Activated T-helper 1 cell treated with anti-CD3 and anti-CD28 coated beads, Interleukin-12 subunit alpha, Interleukin-12 subunit beta, Interleukin-2, Interleukin-4 antibody, amounts not matched to agents 30 ng/mL and 10 ng/mL and 1 ng/mL, durations not matched to agents 14 hours and 24 hours and 36 hours (primary cell): Measurements from ENCODE around the gene MYH10. TPM values are rescaled to one million over a fixed set of nuclear protein-coding genes. Genes with fewer than 3 reads are reported as not detected.

Experiments
- DNase-seq: peaks from one replicate; pipeline ENCODE4 v3.0.0; 2021; ENCODE audit warnings: low spot score
- H3K27ac Mint-ChIP-seq: one replicate; pipeline ENCODE4 v1.8.0; 2021; ENCODE audit warnings: mild to moderate bottlenecking, mixed read lengths
- H3K27me3 Mint-ChIP-seq: one replicate; pipeline ENCODE4 v1.8.0; 2022; ENCODE audit warnings: mild to moderate bottlenecking, moderate library complexity, mixed read lengths; ENCODE audit not compliant: insufficient read depth
- H3K36me3 Mint-ChIP-seq: one replicate; pipeline ENCODE4 v1.8.0; 2021; ENCODE audit warnings: low read depth, mixed read lengths
- H3K4me1 Mint-ChIP-seq: one replicate; pipeline ENCODE4 v1.8.0; 2021; ENCODE audit warnings: low read depth, mixed read lengths
- H3K4me3 Mint-ChIP-seq: one replicate; pipeline ENCODE4 v1.8.0; 2021; ENCODE audit warnings: mild to moderate bottlenecking, moderate library complexity, mixed read lengths
- H3K9me3 Mint-ChIP-seq: one replicate; pipeline ENCODE4 v1.8.0; 2021; ENCODE audit warnings: mixed read lengths
- intact Hi-C: fragments of 100-400 bp; cut with micrococcal nuclease; formaldehyde crosslinking; loops from one replicate; pipeline ENCODE4 v1.15.1; 2024
- total RNA-seq: library from RNA; stranded (reverse); gene quantifications from 2 replicates; pipeline ENCODE4 v1.2.3, GENCODE V29; 2022

The MYH10 gene
- total RNA-seq, 1 donor from 2014 or later, result 15.3 TPM

GRCh38 chr17:8479431-8479947, 151.0 kb downstream of the MYH10 start:
- Mint-ChIP-seq H3K4me3 (no peak overlapping the region), H3K27ac (no peak overlapping the region), H3K27me3 (no peaks in the 10 kb centered on the region), H3K9me3 (peaks cover 10% of the 10 kb centered on the region), H3K4me1 (no peaks in the 10 kb centered on the region), H3K36me3 (peaks cover 36% of the 10 kb centered on the region)
- DNase-seq, result no peak
- intact Hi-C loops, result no loop called here

DNA sequence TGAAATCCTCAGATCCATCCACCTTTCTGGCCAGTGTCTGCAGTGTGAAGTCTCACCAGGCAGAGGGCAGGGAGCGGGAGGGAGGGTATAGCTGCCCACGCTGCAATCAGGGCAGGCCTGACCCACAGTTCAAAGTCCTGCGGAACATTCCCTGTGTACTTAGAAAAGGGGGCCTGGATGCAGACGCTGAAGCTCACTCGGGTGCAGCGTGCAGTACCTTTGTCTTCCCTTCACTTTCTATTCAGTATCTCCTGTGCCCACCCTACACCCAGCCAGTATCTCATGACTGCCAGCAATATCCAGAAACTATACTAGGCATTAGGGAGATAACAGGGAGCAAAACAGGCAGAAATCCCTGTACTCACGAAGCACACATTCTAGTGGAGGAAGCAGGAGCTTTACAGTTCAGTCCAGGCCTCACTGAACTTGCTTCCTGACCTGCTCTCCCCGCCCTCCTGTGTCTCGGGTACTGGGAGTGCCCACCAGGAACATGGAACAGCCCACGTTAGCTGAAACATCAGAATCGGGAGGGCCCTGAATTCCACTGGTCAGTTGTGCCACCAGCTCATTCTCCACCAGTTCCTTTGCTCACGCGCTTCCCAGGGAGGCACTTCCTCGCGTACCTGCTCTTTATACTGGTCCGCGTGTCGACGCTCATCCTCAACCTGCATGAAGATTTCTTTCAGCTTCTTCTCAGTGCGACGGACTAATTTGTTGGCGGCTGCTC, 152.6 kb downstream of the MYH10 start:
- no peaks in the 10 kb centered on the region for H3K4me1 Mint-ChIP-seq
- peaks cover 2% of the 10 kb centered on the region for H3K9me3 Mint-ChIP-seq
- H3K27me3 Mint-ChIP-seq, result no peaks in the 10 kb centered on the region
- no peak overlapping the region for H3K27ac Mint-ChIP-seq
- H3K4me3 Mint-ChIP-seq, result no peak overlapping the region
- intact Hi-C loops, result no loop called here
- DNase-seq, result no peak
- H3K36me3 Mint-ChIP-seq, result peaks cover 36% of the 10 kb centered on the region

DNA sequence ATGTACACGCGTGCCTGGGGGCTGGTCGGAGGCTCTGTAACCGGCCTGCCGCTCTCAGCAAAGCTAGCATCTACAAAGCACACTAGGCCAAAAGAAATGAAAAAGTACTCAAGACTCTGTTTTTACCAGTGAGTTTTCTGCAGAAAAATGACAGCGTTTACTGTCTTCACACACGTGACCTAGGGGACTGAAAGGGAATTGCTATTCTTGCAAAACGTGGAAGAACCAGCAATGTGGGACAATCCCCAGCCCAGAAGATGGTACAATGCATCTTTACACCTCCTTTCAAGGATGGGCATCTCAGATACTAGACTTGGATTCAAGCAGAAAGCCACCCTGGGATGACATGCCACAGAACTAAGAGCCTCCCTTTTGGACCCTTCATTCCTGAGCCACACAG, 153.4 kb downstream of the MYH10 start:
- Mint-ChIP-seq H3K4me3 (no peak overlapping the region), H3K27ac (no peak overlapping the region), H3K36me3 (peaks cover 32% of the 10 kb centered on the region), H3K9me3 (no peaks in the 10 kb centered on the region), H3K27me3 (no peaks in the 10 kb centered on the region), H3K4me1 (no peaks in the 10 kb centered on the region)
- intact Hi-C loops, result no loop called here
- DNase-seq, result no peak

GRCh38 chr17:8476741-8477140, 153.8 kb downstream of the MYH10 start:
- H3K27ac Mint-ChIP-seq, result no peak overlapping the region
- peaks cover 28% of the 10 kb centered on the region for H3K36me3 Mint-ChIP-seq
- no peaks in the 10 kb centered on the region for H3K27me3 Mint-ChIP-seq
- H3K4me3 Mint-ChIP-seq, result no peak overlapping the region
- no peaks in the 10 kb centered on the region for H3K9me3 Mint-ChIP-seq
- no peaks in the 10 kb centered on the region for H3K4me1 Mint-ChIP-seq
- intact Hi-C loops, result no loop called here
- no peak for DNase-seq

DNA sequence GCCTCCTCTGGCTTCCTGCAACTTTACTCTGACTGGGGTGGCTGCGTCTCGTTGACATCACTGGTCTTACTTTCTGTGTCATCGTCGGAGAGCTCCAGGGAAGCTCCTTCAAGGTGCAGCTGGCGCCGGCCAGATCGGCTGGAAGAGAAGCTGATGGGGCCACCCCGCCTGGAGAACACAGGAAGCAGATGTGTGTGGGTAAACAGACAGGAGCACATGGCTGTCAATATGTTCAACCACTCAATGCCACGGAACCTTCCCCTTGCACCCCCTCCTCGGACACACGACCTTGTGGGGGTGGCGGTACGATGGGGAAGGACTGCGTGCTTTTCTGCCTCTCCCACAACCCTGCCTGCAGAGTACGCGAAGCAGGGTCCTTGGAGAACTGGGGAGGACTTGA, 154.7 kb downstream of the MYH10 start:
- Mint-ChIP-seq H3K4me1 (no peaks in the 10 kb centered on the region), H3K36me3 (peaks cover 26% of the 10 kb centered on the region), H3K27ac (no peak overlapping the region), H3K4me3 (no peak overlapping the region), H3K9me3 (no peaks in the 10 kb centered on the region), H3K27me3 (no peaks in the 10 kb centered on the region)
- intact Hi-C loops, result no loop called here
- DNase-seq, result no peak

DNA sequence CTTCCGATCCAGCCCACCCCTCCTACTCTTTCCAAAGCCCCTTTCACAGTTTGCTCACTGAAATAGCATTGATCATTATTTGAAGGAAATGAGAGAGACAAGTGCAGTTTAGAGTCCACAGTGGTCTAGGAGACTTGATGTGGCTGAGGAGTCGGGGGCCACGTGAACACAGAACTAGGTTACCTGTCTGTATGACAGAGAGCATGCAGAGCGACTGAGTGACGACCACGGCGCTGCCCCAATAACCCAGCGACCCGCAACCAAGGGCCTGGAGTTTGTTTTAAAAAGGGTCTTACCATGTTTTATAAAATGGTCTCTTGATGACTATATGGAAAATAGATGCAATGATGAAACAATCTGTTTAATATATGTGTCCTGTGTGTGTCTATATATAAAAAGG, 155.3 kb downstream of the MYH10 start:
- H3K4me3 Mint-ChIP-seq, result no peak overlapping the region
- no peaks in the 10 kb centered on the region for H3K9me3 Mint-ChIP-seq
- no peak overlapping the region for H3K27ac Mint-ChIP-seq
- H3K4me1 Mint-ChIP-seq, result no peaks in the 10 kb centered on the region
- intact Hi-C loops, result no loop called here
- peaks cover 23% of the 10 kb centered on the region for H3K36me3 Mint-ChIP-seq
- no peak for DNase-seq
- H3K27me3 Mint-ChIP-seq, result no peaks in the 10 kb centered on the region

GRCh38 chr17:8474826-8475225, 155.7 kb downstream of the MYH10 start:
- no peaks in the 10 kb centered on the region for H3K4me1 Mint-ChIP-seq
- peaks cover 23% of the 10 kb centered on the region for H3K36me3 Mint-ChIP-seq
- intact Hi-C loops, result no loop called here
- no peaks in the 10 kb centered on the region for H3K27me3 Mint-ChIP-seq
- no peak overlapping the region for H3K4me3 Mint-ChIP-seq
- DNase-seq, result no peak
- H3K27ac Mint-ChIP-seq, result no peak overlapping the region
- no peaks in the 10 kb centered on the region for H3K9me3 Mint-ChIP-seq

DNA sequence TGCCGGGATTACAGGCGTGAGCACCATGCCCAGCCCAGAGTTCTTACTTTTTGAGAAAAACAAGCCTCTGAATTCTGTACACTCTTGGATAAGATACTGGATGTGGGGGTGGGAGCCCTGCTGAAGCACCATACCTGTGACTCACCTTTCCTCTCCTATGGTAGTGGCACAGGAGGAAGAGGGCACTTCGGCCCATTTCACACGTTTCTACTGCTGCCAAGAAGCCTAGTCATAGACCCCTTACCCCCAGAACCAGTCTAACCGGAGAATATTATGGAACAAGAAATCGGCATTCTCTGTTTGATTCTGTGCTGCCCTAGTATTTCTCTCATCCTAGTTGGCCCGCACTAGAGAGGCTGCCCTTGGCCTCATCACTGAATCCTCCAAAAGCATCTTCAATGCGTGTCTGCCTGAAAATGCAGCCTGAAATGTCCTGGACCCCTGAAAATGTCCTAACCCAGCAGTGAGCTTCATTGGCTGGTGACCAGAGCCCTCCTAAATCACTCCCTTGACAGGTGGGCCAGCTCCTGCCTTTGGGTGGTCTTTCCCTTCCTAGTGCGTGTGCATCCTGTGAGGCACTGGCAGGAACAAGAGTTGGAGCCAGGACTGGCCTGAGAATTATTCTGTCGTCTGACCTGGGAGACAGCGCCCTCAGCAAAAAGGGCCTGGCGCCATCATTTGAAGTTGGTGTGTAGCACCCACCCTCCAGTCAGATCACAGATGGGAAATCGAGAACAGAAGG, 156.9 kb downstream of the MYH10 start:
- H3K9me3 Mint-ChIP-seq, result no peaks in the 10 kb centered on the region
- H3K4me3 Mint-ChIP-seq, result no peak overlapping the region
- no peak overlapping the region for H3K27ac Mint-ChIP-seq
- H3K4me1 Mint-ChIP-seq, result no peaks in the 10 kb centered on the region
- H3K27me3 Mint-ChIP-seq, result no peaks in the 10 kb centered on the region
- DNase-seq, result no peak
- peaks cover 23% of the 10 kb centered on the region for H3K36me3 Mint-ChIP-seq
- intact Hi-C loops, result no loop called here

GRCh38 chr17:8472663-8473062, 157.9 kb downstream of the MYH10 start:
- Mint-ChIP-seq H3K9me3 (no peaks in the 10 kb centered on the region), H3K36me3 (peaks cover 23% of the 10 kb centered on the region), H3K4me3 (no peak overlapping the region), H3K4me1 (no peaks in the 10 kb centered on the region), H3K27ac (no peak overlapping the region), H3K27me3 (no peaks in the 10 kb centered on the region)
- intact Hi-C loops, result no loop called here
- DNase-seq, result no peak

DNA sequence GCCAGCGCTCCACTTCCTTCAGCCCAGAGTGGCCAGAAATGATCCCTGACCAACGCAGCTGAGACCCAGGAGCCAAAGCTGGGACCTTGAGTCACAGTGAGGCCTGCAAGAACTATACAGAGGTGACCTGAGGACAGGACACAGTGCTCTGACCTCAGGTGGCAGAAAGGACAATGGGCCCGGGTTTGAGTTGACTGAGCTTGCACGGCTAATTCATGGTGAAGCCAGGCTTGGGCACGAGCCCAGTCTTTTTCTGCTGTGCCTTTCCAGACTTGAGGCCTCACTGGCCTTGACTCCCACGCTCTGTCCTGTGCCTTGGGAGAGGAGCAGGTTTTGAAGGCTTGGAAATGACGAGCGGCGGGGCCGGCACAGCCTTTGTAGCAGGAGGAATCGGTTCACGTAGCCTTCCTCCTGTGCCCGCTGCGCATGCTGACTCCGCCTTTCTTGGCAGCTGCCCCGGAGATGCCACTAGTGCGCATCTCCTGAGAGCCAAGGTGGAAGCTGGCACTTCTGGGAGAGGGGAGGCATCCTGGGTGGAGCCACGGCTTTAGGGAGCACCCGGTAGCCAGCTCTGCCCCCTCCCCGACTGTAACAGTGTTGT, 160.0 kb downstream of the MYH10 start:
- Mint-ChIP-seq H3K27ac (no peak overlapping the region), H3K4me1 (no peaks in the 10 kb centered on the region), H3K27me3 (no peaks in the 10 kb centered on the region), H3K9me3 (no peaks in the 10 kb centered on the region), H3K4me3 (no peak overlapping the region), H3K36me3 (peaks cover 29% of the 10 kb centered on the region)
- no peak for DNase-seq
- intact Hi-C loops, result no loop called here

GRCh38 chr17:8469964-8470363, 160.6 kb downstream of the MYH10 start:
- intact Hi-C loops, result no loop called here
- peaks cover 27% of the 10 kb centered on the region for H3K36me3 Mint-ChIP-seq
- no peaks in the 10 kb centered on the region for H3K9me3 Mint-ChIP-seq
- DNase-seq, result no peak
- no peak overlapping the region for H3K4me3 Mint-ChIP-seq
- H3K27me3 Mint-ChIP-seq, result no peaks in the 10 kb centered on the region
- H3K4me1 Mint-ChIP-seq, result no peaks in the 10 kb centered on the region
- no peak overlapping the region for H3K27ac Mint-ChIP-seq

DNA sequence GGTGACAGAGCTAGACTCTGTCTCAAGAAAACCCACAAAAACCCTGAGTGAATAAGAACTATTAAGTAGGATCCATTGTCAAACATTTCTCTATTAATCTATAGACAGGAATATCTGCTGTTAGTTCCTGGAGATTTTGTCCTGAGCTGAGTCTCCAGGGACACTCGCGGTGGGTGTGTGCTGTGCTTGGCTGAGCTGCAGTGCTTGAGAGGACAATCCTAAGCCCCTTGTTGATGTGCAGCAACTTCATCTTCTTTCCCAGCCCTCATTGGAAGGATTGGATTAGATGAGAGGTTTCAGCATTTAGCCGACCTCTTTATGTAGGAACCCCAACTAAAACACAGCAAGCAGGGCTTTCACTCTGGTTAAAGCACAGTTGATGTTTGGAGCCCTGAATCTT, 161.5 kb downstream of the MYH10 start:
- Mint-ChIP-seq H3K27ac (no peak overlapping the region), H3K36me3 (peaks cover 26% of the 10 kb centered on the region), H3K4me3 (no peak overlapping the region), H3K4me1 (no peaks in the 10 kb centered on the region), H3K9me3 (no peaks in the 10 kb centered on the region), H3K27me3 (no peaks in the 10 kb centered on the region)
- intact Hi-C loops, result no loop called here
- DNase-seq, result no peak

DNA sequence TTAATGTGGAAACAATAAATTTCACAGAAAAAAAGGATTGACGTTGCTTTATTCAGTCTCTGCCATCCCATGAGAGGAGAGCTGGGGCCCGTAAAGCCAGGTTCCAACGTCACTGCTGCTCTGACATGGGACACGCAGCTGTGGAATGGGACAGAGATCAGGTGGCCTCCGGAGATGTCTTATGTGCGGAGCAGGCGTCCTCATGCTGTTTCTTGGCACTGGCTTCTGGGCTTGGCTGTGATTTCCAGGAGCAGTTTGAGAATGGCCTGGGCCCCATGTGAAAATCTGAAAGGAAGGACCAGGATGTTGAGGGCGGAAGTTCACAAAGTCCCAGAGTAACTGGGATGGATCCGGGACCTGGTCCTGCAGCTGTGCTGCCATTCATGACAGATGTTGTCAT, 162.4 kb downstream of the MYH10 start:
- H3K4me3 Mint-ChIP-seq, result no peak overlapping the region
- peaks cover 3% of the 10 kb centered on the region for H3K4me1 Mint-ChIP-seq
- intact Hi-C loops, result no loop called here
- H3K36me3 Mint-ChIP-seq, result peaks cover 27% of the 10 kb centered on the region
- no peaks in the 10 kb centered on the region for H3K9me3 Mint-ChIP-seq
- no peak overlapping the region for H3K27ac Mint-ChIP-seq
- DNase-seq, result no peak
- no peaks in the 10 kb centered on the region for H3K27me3 Mint-ChIP-seq
